OCI-LY7 (cell line): ENCODE measurements around the gene DDX51.

ENCODE experiments used
- EZH2phosphoT487 ChIP-seq: fragments of 200-600 bp; sonication (generic); IDR thresholded peaks from 2 replicates; pipeline ENCODE4 v1.6.1; 2018; ENCODE audit warnings: low read depth, borderline replicate concordance, mild to moderate bottlenecking, mixed run types, antibody characterized with exemption, low read length, moderate library complexity, mixed read lengths
- TF ChIP-seq, protein P1 (sequence below): fragments of 200-600 bp; sonication (generic); conservative IDR thresholded peaks from 2 replicates; pipeline ENCODE4 v1.5.1; 2014; ENCODE audit warnings: mild to moderate bottlenecking, antibody characterized with exemption, low read length, moderate library complexity, mixed read lengths

DNA sequence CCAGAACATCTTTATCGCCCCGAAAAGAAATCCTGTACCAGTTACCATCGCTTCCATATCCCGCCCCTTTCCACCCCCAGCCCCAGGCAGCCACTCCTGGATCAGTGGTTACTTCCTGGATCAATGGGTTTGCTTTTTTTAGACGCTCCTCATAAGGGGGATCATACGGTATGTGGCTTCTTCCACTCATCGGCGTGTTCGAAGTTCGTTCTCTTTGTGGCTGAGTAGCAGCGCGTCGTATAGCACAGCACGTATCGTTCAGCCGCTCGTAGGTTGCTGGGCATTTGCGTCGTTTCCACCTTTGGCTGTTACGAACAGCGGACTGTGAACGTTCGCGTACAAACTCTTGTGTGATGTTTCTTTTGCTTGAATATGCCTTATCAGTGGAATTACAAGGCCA lies 2.0 kb upstream of the DDX51 start:
- TF ChIP-seq, protein P1, sequence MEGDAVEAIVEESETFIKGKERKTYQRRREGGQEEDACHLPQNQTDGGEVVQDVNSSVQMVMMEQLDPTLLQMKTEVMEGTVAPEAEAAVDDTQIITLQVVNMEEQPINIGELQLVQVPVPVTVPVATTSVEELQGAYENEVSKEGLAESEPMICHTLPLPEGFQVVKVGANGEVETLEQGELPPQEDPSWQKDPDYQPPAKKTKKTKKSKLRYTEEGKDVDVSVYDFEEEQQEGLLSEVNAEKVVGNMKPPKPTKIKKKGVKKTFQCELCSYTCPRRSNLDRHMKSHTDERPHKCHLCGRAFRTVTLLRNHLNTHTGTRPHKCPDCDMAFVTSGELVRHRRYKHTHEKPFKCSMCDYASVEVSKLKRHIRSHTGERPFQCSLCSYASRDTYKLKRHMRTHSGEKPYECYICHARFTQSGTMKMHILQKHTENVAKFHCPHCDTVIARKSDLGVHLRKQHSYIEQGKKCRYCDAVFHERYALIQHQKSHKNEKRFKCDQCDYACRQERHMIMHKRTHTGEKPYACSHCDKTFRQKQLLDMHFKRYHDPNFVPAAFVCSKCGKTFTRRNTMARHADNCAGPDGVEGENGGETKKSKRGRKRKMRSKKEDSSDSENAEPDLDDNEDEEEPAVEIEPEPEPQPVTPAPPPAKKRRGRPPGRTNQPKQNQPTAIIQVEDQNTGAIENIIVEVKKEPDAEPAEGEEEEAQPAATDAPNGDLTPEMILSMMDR, result no peak
- TF ChIP-seq EZH2phosphoT487, result no peak
